Body of pancreas (tissue), 4 donors: ENCODE results near the gene NTRK1. TPM values are rescaled to one million over a fixed set of nuclear protein-coding genes. Genes with fewer than 3 reads are reported as not detected.

Source experiments
- ATAC-seq: fragments of 150-250 bp; one replicate; pipeline ENCODE4 v1.9.1; 2016
- DNase-seq, 4 donors: peaks; one replicate each; pipeline ENCODE4 v3.0.0-alpha.2; 2019
- H3K27ac ChIP-seq, 4 donors: fragments of 200-600 bp; sonication (generic); 1 replicate in 3 of 4; 2 replicates in 1 of 4; pipeline versions ENCODE4 v1.5.1 to v1.6.1; 2016 to 2019; ENCODE audit warnings: mild to moderate bottlenecking in 1 of 4, mixed read lengths in 1 of 4, moderate library complexity in 1 of 4
- H3K27me3 ChIP-seq, 2 donors: fragments of 200-600 bp; sonication (generic); one replicate each; pipeline ENCODE4 v1.6.0; 2016; ENCODE audit warnings: mild to moderate bottlenecking in 1 of 2
- H3K36me3 ChIP-seq, 2 donors: fragments of 200-600 bp; sonication (generic); replicated peaks in 1 of 2; 2 replicates each; pipeline ENCODE4 v1.5.1; 2016; ENCODE audit warnings: low read depth in 2 of 2; ENCODE audit not compliant: insufficient read depth in 1 of 2
- H3K4me1 ChIP-seq: fragments of 200-600 bp; sonication (generic); one replicate; pipeline ENCODE4 v1.6.0; 2016
- H3K4me3 ChIP-seq, 2 donors: fragments of 200-600 bp; sonication (generic); 1 replicate in 1 of 2; 2 replicates in 1 of 2; pipeline ENCODE4 v1.5.1; 2016 to 2019
- H3K9me3 ChIP-seq, 3 donors: fragments of 200-600 bp; sonication (generic); 1 replicate in 2 of 3; 2 replicates in 1 of 3; pipeline ENCODE4 v1.5.1; 2016
- POLR2A ChIP-seq, 3 donors: fragments of 450-650 bp; IDR thresholded peaks; one replicate each; pipeline ENCODE4 v1.6.1; 2016; ENCODE audit warnings: antibody characterized with exemption in 3 of 3, mild to moderate bottlenecking in 2 of 3
- WGBS, 2 donors: methylation state at CpG; one replicate each; pipeline ENCODE4 v1.1.5; 2017; 5-methylcytosine and 5-hydroxymethylcytosine counted together
- intact Hi-C: fragments of 100-400 bp; cut with DNase I; formaldehyde crosslinking; loops from one replicate; pipeline ENCODE4 v1.15.1; 2023
- total RNA-seq, 2 donors: library from RNA; depleted of rRNA; stranded (reverse); fragments of >200 nt; gene quantifications; one replicate each; pipeline ENCODE4 v1.1.0, GENCODE V29; 2016
- TF ChIP-seq, protein P1 (sequence below), 7 experiments: fragments of 450-650 bp in 4 of 7; fragments of 200-600 bp in 3 of 7; sonication (generic) in 3 of 7; IDR thresholded peaks; one replicate each; pipeline ENCODE4 v1.5.1; 2016 to 2019; ENCODE audit warnings: antibody characterized with exemption in 7 of 7

NTRK1 gene
- total RNA-seq, 2 donors from 2014 or later, result 0.99 TPM; not detected in 1

DNA sequence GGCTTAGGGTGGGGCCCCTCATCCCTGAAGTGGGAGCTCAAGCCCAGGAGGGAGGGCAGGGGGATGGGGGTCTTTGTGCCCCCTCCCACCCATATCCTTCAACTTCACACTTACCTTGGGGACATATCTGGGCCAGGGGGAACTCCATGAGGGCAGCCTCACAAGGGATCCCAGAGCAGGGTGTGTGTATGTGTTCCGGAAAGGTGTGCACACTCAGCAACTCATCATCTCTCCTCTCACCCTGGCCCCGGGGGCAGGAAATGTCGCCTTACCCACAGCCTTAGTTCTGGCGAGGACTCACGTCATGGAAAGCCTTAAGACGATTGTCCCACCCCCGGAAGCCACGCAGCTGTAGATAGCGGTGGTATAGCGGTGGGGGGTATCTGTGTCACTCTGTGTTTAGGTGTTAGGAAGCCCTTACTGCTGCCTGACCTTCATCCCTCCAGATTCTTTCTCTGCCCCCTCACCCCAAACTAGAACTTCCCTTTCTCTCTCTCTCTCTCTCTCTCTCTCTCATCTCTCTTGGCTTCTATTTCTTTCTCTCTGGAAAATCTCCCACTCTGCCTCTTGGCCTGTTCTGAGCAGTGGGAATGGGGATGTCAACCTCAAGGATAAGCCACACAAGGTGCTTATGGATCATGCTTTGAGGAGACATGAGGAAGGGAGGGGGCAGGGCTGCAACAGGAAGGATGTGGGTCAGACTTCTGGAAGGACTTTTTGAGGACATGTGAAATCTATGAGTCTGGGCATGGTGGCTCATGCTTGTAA, 43.9 kb upstream of the NTRK1 start, which contains the start of gene SH2D2A:
TSS of gene SH2D2A (minus strand) at position 288 of the 768 bp plus-strand sequence. CDS start at position 148, 140 bp downstream.
- ATAC-seq, result peak; percentile 19

DNA sequence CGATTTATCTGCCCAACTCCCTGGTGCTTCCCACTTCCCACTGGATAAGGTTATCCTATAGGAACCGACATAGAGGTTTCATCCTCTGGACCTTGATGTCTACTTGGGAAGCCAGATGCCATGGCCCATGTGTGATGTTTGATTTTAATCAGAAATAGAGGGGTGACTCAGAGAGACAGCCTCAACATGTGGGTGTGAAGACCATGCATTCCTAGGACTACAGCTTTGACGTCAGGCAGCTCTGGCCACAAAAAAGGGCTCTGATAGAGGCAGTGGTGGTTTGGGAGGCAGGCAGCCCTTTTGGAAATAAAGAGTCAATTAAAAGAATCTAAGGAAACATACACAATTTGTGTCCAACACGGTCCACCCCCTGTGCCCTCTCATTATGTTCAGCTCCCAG, 38.9 kb upstream of the NTRK1 start:
- no peak for TF ChIP-seq POLR2A (IDR thresholded peaks at IDR 0.05)
- intact Hi-C loops, result no loop called here
- Histone ChIP-seq H3K36me3 (no peaks in the 10 kb centered on the region), H3K9me3 (no peaks in the 10 kb centered on the region), H3K4me3 (no peak overlapping the region), H3K27ac (no peak overlapping the region), H3K4me1 (no peaks in the 10 kb centered on the region), H3K27me3 (no peaks in the 10 kb centered on the region)
- WGBS, 2 donors, result 60 to 63% methylated on average over 4 of the region's 4 CpGs
- ATAC-seq, result no peak
- DNase-seq, result no peak

More for the DNA sequence above, 43.9 kb upstream of the NTRK1 start, which contains the start of gene SH2D2A:
- H3K9me3 ChIP-seq, result no peaks in the 10 kb centered on the region
- no peak within 1 kb of the TSS for H3K4me3 ChIP-seq
- H3K4me1 ChIP-seq, result peaks cover 13% of the 10 kb centered on the region
- H3K27me3 ChIP-seq, result no peaks in the 10 kb centered on the region
- peak in 2 of 3 donors; percentile 41 to 48 for TF ChIP-seq POLR2A (IDR thresholded peaks at IDR 0.05)
- TF ChIP-seq, protein P1, sequence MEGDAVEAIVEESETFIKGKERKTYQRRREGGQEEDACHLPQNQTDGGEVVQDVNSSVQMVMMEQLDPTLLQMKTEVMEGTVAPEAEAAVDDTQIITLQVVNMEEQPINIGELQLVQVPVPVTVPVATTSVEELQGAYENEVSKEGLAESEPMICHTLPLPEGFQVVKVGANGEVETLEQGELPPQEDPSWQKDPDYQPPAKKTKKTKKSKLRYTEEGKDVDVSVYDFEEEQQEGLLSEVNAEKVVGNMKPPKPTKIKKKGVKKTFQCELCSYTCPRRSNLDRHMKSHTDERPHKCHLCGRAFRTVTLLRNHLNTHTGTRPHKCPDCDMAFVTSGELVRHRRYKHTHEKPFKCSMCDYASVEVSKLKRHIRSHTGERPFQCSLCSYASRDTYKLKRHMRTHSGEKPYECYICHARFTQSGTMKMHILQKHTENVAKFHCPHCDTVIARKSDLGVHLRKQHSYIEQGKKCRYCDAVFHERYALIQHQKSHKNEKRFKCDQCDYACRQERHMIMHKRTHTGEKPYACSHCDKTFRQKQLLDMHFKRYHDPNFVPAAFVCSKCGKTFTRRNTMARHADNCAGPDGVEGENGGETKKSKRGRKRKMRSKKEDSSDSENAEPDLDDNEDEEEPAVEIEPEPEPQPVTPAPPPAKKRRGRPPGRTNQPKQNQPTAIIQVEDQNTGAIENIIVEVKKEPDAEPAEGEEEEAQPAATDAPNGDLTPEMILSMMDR (IDR thresholded peaks at IDR 0.05), result no peak
- H3K36me3 ChIP-seq, result no peaks in the 10 kb centered on the region
- peak in 3 of 4 donors; percentile 39 to 60 (median 40) for DNase-seq
- WGBS, 2 donors, result 44 to 58% methylated on average over 10 of the region's 10 CpGs
- intact Hi-C loops, result no loop called here
- peak within 1 kb of the TSS in 3 of 4 donors; percentile 34 to 62 (median 53) for H3K27ac ChIP-seq

DNA sequence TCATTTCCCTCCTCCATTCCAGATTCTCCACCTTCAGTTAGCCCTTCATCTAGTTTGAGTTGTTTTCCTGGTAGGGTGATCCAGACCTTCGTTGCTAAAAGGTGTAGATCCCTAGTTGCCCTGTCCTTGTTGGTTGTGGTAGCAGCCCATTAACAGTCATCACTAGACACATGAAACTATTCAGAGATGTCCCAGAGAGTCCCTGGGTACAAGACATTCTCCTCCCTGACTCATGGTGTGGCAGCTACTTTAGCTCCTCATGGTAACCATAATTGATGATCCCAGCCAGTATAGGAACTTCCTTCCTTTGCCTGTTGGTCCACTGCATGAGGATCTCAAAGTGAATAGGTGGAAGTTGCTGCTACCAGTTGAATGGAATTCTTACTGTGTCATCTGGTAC, 38.0 kb upstream of the NTRK1 start:
- H3K9me3 ChIP-seq, result no peaks in the 10 kb centered on the region
- 38 to 46% methylated on average over 1 of the region's 1 CpG for WGBS, 2 donors
- DNase-seq (no peak), ATAC-seq (no peak)
- no peak for TF ChIP-seq POLR2A (IDR thresholded peaks at IDR 0.05)
- TF ChIP-seq, protein P1 (IDR thresholded peaks at IDR 0.05), result no peak
- no peaks in the 10 kb centered on the region for H3K4me1 ChIP-seq
- intact Hi-C loops, result no loop called here
- H3K36me3 ChIP-seq, result no peaks in the 10 kb centered on the region
- no peaks in the 10 kb centered on the region for H3K27me3 ChIP-seq
- H3K27ac ChIP-seq, result no peak overlapping the region
- H3K4me3 ChIP-seq, result no peak overlapping the region

DNA sequence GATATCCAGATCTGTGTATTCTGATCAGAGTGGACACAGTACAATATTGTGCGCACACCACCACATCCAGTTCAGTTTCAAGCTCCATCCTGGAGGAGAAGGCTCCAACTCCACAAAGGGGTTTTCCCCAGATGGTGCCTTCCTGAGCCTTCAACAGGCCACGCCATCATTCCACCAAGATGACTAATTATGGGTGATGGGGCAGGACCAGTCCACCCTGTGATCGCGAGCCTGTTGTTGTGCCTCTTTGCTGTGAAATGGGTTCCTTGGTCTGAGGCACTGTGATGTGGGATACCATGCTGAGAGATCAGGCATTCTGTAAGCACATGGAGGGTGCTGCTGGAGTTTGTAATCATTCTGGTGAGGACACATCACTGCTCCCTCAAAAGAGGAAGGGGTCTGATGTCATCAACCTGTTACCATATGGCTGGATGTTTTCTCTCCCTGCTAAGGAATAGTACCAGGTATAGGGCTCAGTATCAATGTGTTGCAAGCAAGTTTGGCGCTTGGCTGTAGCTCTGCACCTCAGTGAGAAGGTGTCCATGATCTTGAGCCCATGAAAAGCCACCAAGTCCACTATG, 37.4 kb upstream of the NTRK1 start:
- Histone ChIP-seq H3K4me1 (no peaks in the 10 kb centered on the region), H3K4me3 (no peak overlapping the region), H3K9me3 (no peaks in the 10 kb centered on the region), H3K27me3 (no peaks in the 10 kb centered on the region), H3K27ac (no peak overlapping the region), H3K36me3 (no peaks in the 10 kb centered on the region)
- ATAC-seq (no peak), DNase-seq (no peak)
- TF ChIP-seq POLR2A (IDR thresholded peaks at IDR 0.05), result no peak
- TF ChIP-seq, protein P1 (IDR thresholded peaks at IDR 0.05), result no peak
- WGBS, 2 donors, result 76 to 82% methylated on average over 5 of the region's 5 CpGs
- intact Hi-C loops, result no loop called here

DNA sequence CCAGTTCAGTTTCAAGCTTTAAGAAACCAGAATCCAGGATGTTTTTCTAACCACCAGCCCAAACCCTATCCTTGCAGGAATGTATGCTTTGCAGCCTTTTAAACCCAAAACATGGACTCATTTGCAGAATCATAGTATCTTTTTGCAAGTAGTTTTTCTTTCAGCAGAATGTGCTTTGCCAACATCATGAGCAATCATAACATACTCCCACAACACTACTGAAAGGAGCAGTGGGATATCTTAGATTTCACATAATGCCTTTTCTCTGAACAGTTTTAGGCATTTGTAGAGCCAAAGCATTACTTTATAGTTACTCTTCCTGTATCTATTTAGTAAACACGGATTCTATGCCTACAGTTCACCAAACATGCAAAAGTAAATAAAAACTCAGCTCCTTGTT, 34.0 kb upstream of the NTRK1 start:
- DNase-seq (no peak), ATAC-seq (no peak)
- Histone ChIP-seq H3K36me3 (no peaks in the 10 kb centered on the region), H3K4me3 (no peak overlapping the region), H3K9me3 (no peaks in the 10 kb centered on the region), H3K27me3 (no peaks in the 10 kb centered on the region), H3K4me1 (no peaks in the 10 kb centered on the region), H3K27ac (no peak overlapping the region)
- TF ChIP-seq, protein P1 (IDR thresholded peaks at IDR 0.05), result no peak
- TF ChIP-seq POLR2A (IDR thresholded peaks at IDR 0.05), result no peak
- 50 to 67% methylated on average over 1 of the region's 1 CpG for WGBS, 2 donors
- intact Hi-C loops, result no loop called here
